ENCODE measurements around the gene TENM4.

Gene TENM4

DNA sequence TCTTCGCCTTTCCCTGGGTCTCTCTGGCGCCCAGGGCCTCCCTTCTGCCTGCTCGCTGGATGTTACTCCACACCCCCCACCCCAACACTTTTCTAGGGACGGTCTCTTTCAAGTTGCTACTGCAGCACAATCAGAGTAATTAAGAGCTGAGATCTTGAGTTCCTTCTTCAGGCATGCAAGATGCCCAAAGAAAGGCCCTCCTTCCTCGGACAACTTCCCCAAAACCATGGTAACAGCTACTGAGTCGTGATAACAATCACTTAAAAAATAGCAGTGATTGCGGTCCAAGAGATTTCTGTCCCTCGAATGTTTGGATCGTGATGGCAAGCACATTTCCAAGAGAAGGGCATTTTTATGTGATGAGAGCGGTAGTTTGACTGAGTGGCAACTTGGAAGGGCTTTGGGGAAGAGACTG is 638 bp upstream of the TENM4 start:
- no peak for DNase-seq (ENCODE audit: low read depth, low spot score)
- TF ChIP-seq FOXP2 (optimal IDR thresholded peaks at IDR 0.05; ENCODE audit: control extremely low read depth, extremely low read length, insufficient read depth) (no peak), EZH2 (IDR thresholded peaks at IDR 0.05) (no peak), POLR2AphosphoS5 (IDR thresholded peaks at IDR 0.05; ENCODE audit: borderline replicate concordance, low read depth, low read length) (no peak)
- Histone ChIP-seq H3K36me3 (ENCODE audit: insufficient read depth, low read length) (no peaks in the 10 kb centered on the region), H3K9ac (ENCODE audit: insufficient read length) (no peak overlapping the region), H3K9me3 (ENCODE audit: low read depth, low read length) (no peaks in the 10 kb centered on the region), H3K4me3 (no peak overlapping the region), H3K27ac (no peak overlapping the region)

DNA sequence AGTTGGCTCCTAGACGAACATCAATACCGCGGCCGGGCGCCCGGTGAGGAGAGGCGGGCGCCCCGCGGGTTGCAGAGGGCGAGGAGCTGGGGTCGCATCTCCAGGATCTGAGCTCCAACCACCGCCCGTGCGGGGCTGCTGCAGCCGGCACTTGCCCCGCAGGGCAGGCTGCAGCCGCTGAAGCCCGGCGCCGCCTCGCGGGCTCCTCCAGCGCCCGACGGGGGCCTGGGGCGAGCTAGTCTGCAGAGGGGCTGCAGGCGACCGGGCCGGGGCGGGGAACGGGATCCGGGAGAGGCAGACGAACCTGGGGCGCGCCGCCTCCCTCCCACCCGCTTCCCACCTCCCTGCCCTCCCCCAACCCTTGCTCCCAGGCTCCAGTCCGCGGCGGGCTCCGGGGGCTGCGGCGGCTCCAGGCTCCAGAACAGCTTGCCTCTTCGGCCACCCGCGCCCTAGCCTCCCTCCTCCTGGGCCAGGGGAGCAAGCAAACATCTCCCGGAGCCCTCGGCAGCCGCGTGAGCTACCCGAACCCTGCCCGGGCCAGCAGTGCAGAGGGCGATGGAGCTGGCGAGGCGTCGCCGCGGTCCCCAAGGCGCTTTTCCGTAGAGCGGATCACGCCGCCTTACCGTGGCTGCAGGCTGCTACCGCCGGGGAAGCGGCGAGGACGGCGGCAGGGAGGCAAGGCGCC is 802 bp downstream of the TENM4 start:
- no peaks in the 10 kb centered on the region for H3K36me3 ChIP-seq (ENCODE audit: insufficient read depth, low read length)
- peak; percentile 95 for TF ChIP-seq EZH2 (IDR thresholded peaks at IDR 0.05)
- no peak for TF ChIP-seq POLR2AphosphoS5 (IDR thresholded peaks at IDR 0.05; ENCODE audit: borderline replicate concordance, low read depth, low read length)
- no peak overlapping the region for H3K27ac ChIP-seq
- H3K9me3 ChIP-seq (ENCODE audit: low read depth, low read length): no peaks in the 10 kb centered on the region
- H3K4me3 ChIP-seq: no peak overlapping the region
- H3K9ac ChIP-seq (ENCODE audit: insufficient read length): no peak overlapping the region
- DNase-seq (ENCODE audit: low read depth, low spot score): no peak

DNA sequence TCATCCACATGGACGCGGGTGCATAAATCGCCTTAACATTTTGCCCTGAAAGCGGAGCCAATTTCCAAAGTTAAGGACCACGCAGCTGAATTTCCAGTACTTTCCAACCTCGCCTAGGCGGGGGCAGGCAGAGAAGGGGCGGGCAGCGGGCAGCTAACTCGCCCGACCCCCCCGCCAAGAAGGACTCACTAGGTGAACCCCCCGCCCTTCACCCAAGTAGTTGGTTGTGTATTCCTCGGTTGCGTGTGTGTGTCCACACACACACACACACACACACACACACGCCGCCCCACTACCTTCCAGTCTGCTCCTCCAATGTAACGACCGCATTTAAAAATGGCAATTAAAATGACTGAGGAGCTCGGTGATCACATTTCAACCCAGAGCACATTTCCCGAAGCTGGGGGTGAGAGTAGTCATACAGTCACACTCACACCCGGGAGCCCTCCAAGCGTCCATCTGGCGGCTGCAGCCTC is 1.4 kb downstream of the TENM4 start:
- no peaks in the 10 kb centered on the region for H3K36me3 ChIP-seq (ENCODE audit: insufficient read depth, low read length)
- H3K9me3 ChIP-seq (ENCODE audit: low read depth, low read length): no peaks in the 10 kb centered on the region
- TF ChIP-seq FOXP2 (optimal IDR thresholded peaks at IDR 0.05; ENCODE audit: control extremely low read depth, extremely low read length, insufficient read depth) (no peak), EZH2 (IDR thresholded peaks at IDR 0.05) (no peak), POLR2AphosphoS5 (IDR thresholded peaks at IDR 0.05; ENCODE audit: borderline replicate concordance, low read depth, low read length) (no peak)
- no peak overlapping the region for H3K4me3 ChIP-seq
- no peak overlapping the region for H3K27ac ChIP-seq
- no peak overlapping the region for H3K9ac ChIP-seq (ENCODE audit: insufficient read length)
- no peak for DNase-seq (ENCODE audit: low read depth, low spot score)

DNA sequence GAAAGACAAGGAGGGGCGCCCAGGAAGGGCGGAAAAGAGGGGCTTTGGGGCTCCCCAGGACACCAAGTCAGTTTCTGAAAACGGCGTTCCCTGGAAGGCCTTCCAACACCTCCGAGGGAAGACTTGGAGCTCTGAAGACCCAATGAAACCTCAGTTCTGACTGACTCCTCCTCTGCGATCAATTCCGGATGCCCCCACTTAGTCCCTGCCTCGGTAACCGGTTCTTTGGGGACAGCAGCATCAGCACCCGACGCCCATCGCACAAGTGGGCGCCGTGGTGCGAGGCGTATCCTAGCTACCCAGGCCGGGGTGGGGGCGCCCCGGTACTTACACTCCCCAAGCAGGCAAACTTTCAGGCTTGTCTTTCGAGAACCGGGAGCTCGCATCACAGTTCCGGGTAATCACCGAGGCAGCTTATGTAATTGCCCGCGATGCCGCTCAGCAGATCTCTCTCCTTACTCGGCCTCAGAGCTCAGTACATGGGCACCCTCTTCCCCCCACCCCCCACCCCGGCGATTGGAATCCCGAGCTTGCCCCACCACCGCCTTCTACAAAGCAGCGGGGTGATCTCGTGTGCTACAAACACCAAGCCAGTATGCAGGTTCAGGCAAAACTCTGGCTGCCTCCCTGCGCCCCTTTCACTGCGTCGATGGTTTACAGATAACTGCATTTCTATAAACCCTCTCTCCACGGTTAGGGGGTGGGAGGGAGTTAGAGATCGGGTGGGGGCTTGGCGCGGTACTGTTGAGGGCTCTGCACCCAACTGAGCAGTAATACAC is 2.0 kb downstream of the TENM4 start:
- Histone ChIP-seq H3K4me3 (no peak overlapping the region), H3K27ac (no peak overlapping the region)

DNA sequence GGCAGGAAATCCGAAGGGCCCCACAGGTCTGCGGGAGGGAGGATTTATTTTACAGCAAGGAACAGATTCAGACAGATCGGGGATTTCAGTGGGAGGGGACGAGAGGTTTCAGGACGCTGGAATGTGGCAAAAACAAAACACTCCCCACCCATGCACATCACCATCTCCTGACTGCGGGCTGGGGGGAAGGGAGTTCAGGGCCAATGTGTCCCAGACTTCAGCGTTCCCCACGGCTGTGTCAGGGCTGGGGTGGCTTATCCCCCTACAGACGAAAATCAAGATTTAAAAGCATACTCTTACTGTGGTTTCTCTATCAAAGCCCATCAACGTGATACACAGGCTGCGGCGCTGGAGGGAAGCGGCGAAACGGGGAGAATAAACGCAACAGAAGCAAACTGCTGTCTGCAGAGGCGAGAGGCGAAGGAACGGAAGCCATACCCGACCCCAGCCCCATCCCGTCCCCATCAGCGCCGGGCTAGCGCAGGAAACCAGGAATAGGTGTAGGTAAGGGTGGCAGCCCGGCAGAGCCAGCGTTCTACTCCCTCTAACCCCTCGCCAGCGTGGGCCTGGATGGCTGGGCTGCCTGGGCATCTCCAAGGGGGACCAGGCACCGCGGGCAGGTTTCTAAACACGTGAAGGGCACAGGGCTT is 2.7 kb downstream of the TENM4 start:
- Histone ChIP-seq H3K36me3 (ENCODE audit: insufficient read depth, low read length) (no peaks in the 10 kb centered on the region), H3K4me3 (no peak overlapping the region), H3K9ac (ENCODE audit: insufficient read length) (no peak overlapping the region), H3K9me3 (ENCODE audit: low read depth, low read length) (no peaks in the 10 kb centered on the region), H3K27ac (no peak overlapping the region)
- DNase-seq (ENCODE audit: low read depth, low spot score): no peak
- TF ChIP-seq EZH2 (IDR thresholded peaks at IDR 0.05): peak; percentile 28
- no peak for TF ChIP-seq FOXP2 (optimal IDR thresholded peaks at IDR 0.05; ENCODE audit: control extremely low read depth, extremely low read length, insufficient read depth)
- no peak for TF ChIP-seq POLR2AphosphoS5 (IDR thresholded peaks at IDR 0.05; ENCODE audit: borderline replicate concordance, low read depth, low read length)

More for the DNA sequence above, 2.0 kb downstream of the TENM4 start:
- Histone ChIP-seq H3K36me3 (ENCODE audit: insufficient read depth, low read length) (no peaks in the 10 kb centered on the region), H3K9ac (ENCODE audit: insufficient read length) (no peak overlapping the region), H3K9me3 (ENCODE audit: low read depth, low read length) (no peaks in the 10 kb centered on the region)
- TF ChIP-seq EZH2 (IDR thresholded peaks at IDR 0.05) (no peak), POLR2AphosphoS5 (IDR thresholded peaks at IDR 0.05; ENCODE audit: borderline replicate concordance, low read depth, low read length) (no peak), FOXP2 (optimal IDR thresholded peaks at IDR 0.05; ENCODE audit: control extremely low read depth, extremely low read length, insufficient read depth) (no peak)
- no peak for DNase-seq (ENCODE audit: low read depth, low spot score)

DNA sequence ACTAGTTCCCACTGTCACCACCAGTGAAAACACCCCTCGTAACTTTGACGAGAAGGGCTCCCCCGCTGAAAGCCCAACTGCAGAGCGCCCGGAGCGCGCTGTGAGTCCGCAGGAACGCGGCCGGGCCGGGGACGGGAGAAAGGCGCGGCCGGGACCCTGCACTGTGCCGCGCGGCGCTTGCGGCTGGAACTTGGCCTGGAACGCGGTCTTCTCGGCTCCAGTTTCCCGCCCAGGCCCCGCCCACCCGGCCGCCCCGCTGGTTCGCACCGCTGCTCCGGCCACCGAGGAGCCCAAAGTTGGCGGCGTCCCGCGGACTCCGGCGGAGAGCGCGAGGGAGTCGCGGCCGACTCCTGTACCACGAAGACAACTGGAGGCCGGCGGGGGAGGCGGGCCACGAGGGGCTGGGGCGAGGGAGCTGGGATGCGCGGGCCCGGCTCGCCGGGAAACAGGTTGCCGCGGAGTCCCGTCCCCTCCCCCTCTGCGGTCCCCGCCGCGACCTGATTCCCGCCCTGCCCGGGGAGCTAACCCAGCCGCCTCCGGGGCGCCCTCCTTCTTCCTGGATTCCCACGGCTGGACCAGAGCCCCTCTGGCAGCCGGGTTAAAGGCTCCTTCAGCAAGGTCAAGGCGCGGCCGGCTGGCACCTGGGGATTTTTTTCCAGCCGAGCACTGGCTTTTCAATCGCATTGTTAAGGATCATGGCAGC is 3.4 kb downstream of the TENM4 start:
- no peak overlapping the region for H3K4me3 ChIP-seq
- TF ChIP-seq EZH2 (IDR thresholded peaks at IDR 0.05) (peak; percentile 78), FOXP2 (optimal IDR thresholded peaks at IDR 0.05; ENCODE audit: control extremely low read depth, extremely low read length, insufficient read depth) (no peak)
- no peak for DNase-seq (ENCODE audit: low read depth, low spot score)

DNA sequence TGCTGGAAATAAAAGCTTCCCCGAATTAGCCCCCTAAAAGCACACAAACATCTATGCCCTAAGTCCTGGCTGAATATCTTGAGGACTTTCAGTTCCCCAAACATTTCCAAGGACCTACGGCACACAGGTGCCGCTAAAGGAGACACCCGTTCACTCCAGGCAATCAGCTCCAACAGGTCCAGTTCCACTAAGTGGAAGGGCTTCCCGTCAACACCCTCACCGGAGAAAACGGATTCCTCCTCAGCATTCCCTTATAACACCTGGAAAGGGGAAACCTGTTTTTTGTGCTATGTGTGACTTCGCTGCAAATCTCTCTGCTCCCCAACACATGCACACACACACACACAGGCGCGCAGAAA is 3.9 kb downstream of the TENM4 start:
- no peak for DNase-seq (ENCODE audit: low read depth, low spot score)
- TF ChIP-seq EZH2 (IDR thresholded peaks at IDR 0.05) (no peak), POLR2AphosphoS5 (IDR thresholded peaks at IDR 0.05; ENCODE audit: borderline replicate concordance, low read depth, low read length) (no peak), FOXP2 (optimal IDR thresholded peaks at IDR 0.05; ENCODE audit: control extremely low read depth, extremely low read length, insufficient read depth) (no peak)
- Histone ChIP-seq H3K9ac (ENCODE audit: insufficient read length) (no peak overlapping the region), H3K36me3 (ENCODE audit: insufficient read depth, low read length) (no peaks in the 10 kb centered on the region), H3K4me3 (no peak overlapping the region), H3K27ac (no peak overlapping the region), H3K9me3 (ENCODE audit: low read depth, low read length) (no peaks in the 10 kb centered on the region)

More for the DNA sequence above, 3.4 kb downstream of the TENM4 start:
- Histone ChIP-seq H3K27ac (no peak overlapping the region), H3K9ac (ENCODE audit: insufficient read length) (no peak overlapping the region), H3K9me3 (ENCODE audit: low read depth, low read length) (no peaks in the 10 kb centered on the region), H3K36me3 (ENCODE audit: insufficient read depth, low read length) (no peaks in the 10 kb centered on the region)

DNA sequence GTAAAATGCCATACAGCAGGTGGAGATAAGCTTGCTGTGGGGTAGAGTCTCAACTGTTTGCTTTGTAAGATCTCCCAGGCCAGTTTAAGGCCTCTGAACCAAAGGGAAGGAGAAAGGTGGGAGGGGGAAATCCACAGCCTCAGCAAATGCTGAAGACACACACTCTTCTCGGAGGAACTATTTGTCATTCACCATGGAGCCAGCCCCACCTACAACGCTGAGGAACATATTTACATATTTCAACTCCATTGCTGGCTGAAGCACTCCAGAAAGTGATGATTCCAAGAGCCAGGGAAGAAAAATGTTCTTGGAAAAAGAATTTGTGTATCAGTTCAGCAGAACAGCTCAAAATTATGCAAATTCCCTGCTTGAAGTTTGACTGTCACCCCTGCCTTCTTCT is 6.5 kb downstream of the TENM4 start:
- no peak overlapping the region for H3K4me3 ChIP-seq
- H3K27ac ChIP-seq: no peak overlapping the region
- no peak for DNase-seq (ENCODE audit: low read depth, low spot score)
- no peaks in the 10 kb centered on the region for H3K9me3 ChIP-seq (ENCODE audit: low read depth, low read length)
- H3K36me3 ChIP-seq (ENCODE audit: insufficient read depth, low read length): no peaks in the 10 kb centered on the region
- no peak overlapping the region for H3K9ac ChIP-seq (ENCODE audit: insufficient read length)
- TF ChIP-seq FOXP2 (optimal IDR thresholded peaks at IDR 0.05; ENCODE audit: control extremely low read depth, extremely low read length, insufficient read depth) (no peak), POLR2AphosphoS5 (IDR thresholded peaks at IDR 0.05; ENCODE audit: borderline replicate concordance, low read depth, low read length) (no peak), EZH2 (IDR thresholded peaks at IDR 0.05) (no peak)
